ACC112 (cell line): ENCODE results near the gene ALG3.
A peak's percentile ranks its signal among the peaks of the same experiment; 100 is the strongest.
"Not testable (repeated sequence)": the region's sequence is repeated elsewhere in the genome, so short reads cannot be mapped to it uniquely, and the experiment has no call there.

Experiments
- H2AFZ ChIP-seq: fragments of 200-600 bp; sonication (generic); one replicate; pipeline ENCODE4 v1.6.0; 2017; ENCODE audit warnings: antibody characterized with exemption, low read length; ENCODE audit not compliant: unreplicated experiment
- H3K27ac ChIP-seq: fragments of 200-600 bp; sonication (generic); 2 replicates; pipeline ENCODE4 v1.5.1; 2014; ENCODE audit warnings: low read depth, mild to moderate bottlenecking, antibody characterized with exemption, low read length, moderate library complexity
- H3K27me3 ChIP-seq: fragments of 200-600 bp; sonication (generic); 2 replicates; pipeline ENCODE4 v1.6.1; 2014; ENCODE audit warnings: mild to moderate bottlenecking, antibody characterized with exemption, low read length, moderate library complexity, mixed read lengths; ENCODE audit not compliant: insufficient read depth
- H3K36me3 ChIP-seq: fragments of 200-600 bp; sonication (generic); 2 replicates; pipeline ENCODE4 v1.6.1; 2016; ENCODE audit warnings: mild to moderate bottlenecking, antibody characterized with exemption, low read length, moderate library complexity, mixed read lengths; ENCODE audit not compliant: insufficient read depth
- H3K4me1 ChIP-seq: fragments of 200-600 bp; sonication (generic); one replicate; pipeline ENCODE4 v1.6.1; 2016; ENCODE audit warnings: low read length, mixed read lengths; ENCODE audit not compliant: insufficient read depth, unreplicated experiment, control insufficient read depth
- H3K4me3 ChIP-seq: fragments of 200-600 bp; sonication (generic); 2 replicates; pipeline ENCODE4 v1.5.1; 2014; ENCODE audit warnings: mild to moderate bottlenecking, low read depth, low read length
- H3K79me2 ChIP-seq: fragments of 200-600 bp; sonication (generic); one replicate; pipeline ENCODE4 v1.6.0; 2016; ENCODE audit warnings: low read length; ENCODE audit not compliant: control insufficient read depth, unreplicated experiment, insufficient read depth

The ALG3 gene

DNA sequence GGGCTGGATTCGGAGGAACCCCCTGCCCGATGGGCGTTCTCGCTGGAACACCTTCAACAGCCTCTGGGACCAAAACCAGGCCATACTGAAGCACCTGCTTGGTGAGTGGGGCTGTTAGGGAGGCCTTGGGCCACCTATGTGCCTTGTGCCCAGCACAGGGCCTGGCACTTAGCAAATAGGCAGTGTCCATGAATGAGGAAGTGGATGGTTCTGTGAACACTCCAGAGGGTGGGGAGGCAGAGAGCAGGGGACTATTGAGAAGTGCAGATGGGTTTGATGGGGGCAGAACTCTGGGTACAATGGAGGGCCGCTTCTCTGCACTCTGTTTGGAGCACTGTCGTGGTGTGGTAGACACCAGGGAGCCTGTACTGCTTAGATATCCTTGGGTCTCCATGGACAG, 28.6 kb upstream of the ALG3 start:
- peaks cover 56% of the 10 kb centered on the region for H3K27me3 ChIP-seq

DNA sequence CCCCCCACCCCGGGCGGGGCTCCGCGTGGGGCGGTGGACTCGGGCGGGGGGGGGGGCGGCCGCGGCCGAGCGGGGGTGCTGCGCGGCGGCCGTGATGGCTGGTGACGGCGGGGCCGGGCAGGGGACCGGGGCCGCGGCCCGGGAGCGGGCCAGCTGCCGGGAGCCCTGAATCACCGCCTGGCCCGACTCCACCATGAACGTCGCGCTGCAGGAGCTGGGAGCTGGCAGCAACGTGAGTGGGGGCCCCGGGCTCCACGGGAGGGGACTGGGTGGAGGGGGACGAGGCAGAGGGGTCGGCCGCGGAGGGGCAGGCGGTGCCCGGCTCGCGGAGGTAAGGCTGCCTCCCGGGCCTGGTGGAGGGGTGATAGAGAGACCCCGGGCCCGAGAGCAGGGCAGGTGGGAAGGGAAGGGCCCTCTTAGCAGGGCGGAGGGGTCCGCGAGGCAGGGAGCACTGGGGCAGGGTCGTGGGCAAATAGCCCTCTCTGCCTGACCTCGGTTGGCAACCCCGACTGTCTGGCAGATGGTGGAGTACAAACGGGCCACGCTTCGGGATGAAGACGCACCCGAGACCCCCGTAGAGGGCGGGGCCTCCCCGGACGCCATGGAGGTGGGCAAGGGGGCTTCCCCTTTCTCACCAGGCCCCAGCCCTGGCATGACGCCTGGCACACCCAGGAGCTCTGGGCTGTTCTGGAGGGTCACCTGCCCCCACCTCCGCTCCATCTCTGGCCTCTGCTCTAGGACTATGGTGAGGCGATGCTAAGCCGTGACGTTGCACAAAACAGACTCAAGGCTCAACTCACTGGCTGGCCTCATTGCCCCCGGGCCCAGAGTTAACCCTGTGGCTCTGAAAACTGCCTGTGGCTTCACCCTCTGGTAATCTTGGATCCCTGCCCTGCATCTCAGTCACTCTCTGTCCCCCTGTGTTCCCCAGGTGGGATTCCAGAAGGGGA, 27.5 kb upstream of the ALG3 start, which contains the start of gene ECE2:
Gene ECE2 (plus strand): TSS at position 62 of the 950 bp plus-strand sequence. CDS start 132 bp downstream, at position 194.
- H3K4me3 ChIP-seq = peak within 1 kb of the TSS; percentile 12; the same call in 1 of the 2 replicates

More for the DNA sequence above, 28.6 kb upstream of the ALG3 start:
- no peak overlapping the region for H3K27ac ChIP-seq
- H3K4me1 ChIP-seq = no peaks in the 10 kb centered on the region
- H3K36me3 ChIP-seq = no peaks in the 10 kb centered on the region
- no peak overlapping the region for H2AFZ ChIP-seq
- H3K4me3 ChIP-seq = no peak overlapping the region
- H3K79me2 ChIP-seq = no peaks in the 10 kb centered on the region

DNA sequence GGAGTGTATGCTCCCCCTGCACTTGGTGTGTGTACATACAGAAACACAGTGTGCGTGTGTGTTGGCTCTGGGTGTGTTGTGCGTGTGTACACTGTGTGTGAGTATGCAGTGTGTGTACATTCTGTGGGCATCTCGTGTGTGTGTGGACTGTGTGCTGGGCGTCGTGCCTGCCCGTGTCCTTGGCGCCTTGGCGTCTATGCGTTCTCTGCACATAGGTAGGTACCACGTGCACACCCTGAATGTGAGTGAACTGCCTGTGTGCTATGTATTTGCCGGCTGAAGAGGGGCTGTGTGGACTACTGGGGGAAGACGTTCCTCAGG, 26.6 kb upstream of the ALG3 start:
- Histone ChIP-seq H3K27ac (no peak overlapping the region), H3K36me3 (no peaks in the 10 kb centered on the region), H3K27me3 (peaks cover 62% of the 10 kb centered on the region), H3K4me1 (no peaks in the 10 kb centered on the region), H3K79me2 (no peaks in the 10 kb centered on the region), H3K4me3 (no peak overlapping the region), H2AFZ (no peak overlapping the region)

More for the DNA sequence above, 27.5 kb upstream of the ALG3 start, which contains the start of gene ECE2:
- no peak within 1 kb of the TSS for H2AFZ ChIP-seq
- H3K27ac ChIP-seq = no peak within 1 kb of the TSS
- H3K36me3 ChIP-seq = no peaks in the 10 kb centered on the region
- peaks cover 57% of the 10 kb centered on the region for H3K27me3 ChIP-seq
- H3K4me1 ChIP-seq = no peaks in the 10 kb centered on the region
- H3K79me2 ChIP-seq = no peaks in the 10 kb centered on the region

DNA sequence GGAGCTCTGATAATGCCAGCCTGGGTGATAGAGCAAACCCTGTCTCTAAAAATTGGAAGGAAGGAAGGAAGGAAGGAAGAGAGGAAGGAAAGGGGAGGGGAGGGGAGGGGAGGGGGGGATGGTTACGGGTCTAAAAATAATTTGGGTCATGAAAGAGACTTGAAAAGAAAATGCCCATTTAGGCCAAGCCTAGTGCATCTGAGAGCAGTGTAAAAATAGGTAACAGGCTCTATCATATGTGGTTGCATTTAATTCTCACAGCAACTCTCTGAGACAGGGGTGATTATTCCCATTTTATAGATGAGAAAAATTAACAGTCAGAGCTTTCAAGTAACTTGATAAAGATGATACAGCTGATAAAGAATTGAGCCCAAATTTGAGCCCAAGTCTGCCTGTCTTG, 23.5 kb upstream of the ALG3 start:
- H3K27me3 ChIP-seq = peaks cover 45% of the 10 kb centered on the region
- no peak overlapping the region for H3K27ac ChIP-seq
- no peak overlapping the region for H3K4me3 ChIP-seq
- no peaks in the 10 kb centered on the region for H3K4me1 ChIP-seq
- H2AFZ ChIP-seq = no peak overlapping the region
- no peaks in the 10 kb centered on the region for H3K36me3 ChIP-seq
- no peaks in the 10 kb centered on the region for H3K79me2 ChIP-seq

DNA sequence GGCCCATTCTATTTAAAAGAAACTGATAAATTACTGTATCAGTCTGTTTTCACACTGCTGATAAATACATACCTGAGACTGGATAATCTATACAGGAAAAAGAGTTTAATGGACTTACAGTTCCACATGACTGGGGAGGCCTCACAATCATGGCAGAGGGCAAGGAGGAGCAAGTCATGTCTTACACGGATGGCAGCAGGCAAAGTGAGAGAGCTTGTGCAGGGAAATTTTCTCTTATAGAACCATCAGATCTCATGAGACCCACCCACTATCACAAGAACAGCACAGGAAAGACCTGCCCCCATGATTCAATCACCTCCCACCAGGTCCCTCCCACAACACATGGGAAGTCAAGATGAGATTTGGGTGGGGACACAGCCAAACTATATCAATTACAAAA, 18.5 kb upstream of the ALG3 start:
- H3K27ac ChIP-seq, H3K4me3 ChIP-seq, H3K79me2 ChIP-seq, H2AFZ ChIP-seq, H3K4me1 ChIP-seq, H3K36me3 ChIP-seq: not testable (repeated sequence)
- peaks cover 22% of the 10 kb centered on the region for H3K27me3 ChIP-seq

DNA sequence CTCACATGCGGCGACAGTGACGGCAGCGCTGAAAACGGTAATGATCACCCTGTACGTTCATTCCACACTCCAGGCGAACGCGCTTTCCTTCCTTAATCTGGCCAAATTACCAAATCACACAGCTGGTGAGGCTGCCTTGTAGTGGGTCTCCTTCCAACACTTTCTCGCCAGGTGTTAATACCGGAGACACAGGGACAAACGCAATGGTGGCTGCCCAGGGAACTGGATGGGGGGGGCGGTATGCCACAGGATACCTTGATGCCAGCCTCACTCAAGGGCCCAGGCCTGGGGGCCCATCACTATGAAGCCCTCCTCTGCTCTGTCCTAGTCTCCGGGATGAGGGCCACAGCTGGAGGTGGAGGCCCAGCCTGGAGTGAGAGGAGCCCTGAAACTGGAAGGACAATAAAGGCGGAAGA, 14.0 kb upstream of the ALG3 start:
- peaks cover 36% of the 10 kb centered on the region for H3K27me3 ChIP-seq
- H2AFZ ChIP-seq = no peak overlapping the region
- H3K27ac ChIP-seq = no peak overlapping the region
- H3K4me1 ChIP-seq = peaks cover 5% of the 10 kb centered on the region
- H3K4me3 ChIP-seq = peak overlapping the region; percentile 80
- no peaks in the 10 kb centered on the region for H3K79me2 ChIP-seq
- no peaks in the 10 kb centered on the region for H3K36me3 ChIP-seq

DNA sequence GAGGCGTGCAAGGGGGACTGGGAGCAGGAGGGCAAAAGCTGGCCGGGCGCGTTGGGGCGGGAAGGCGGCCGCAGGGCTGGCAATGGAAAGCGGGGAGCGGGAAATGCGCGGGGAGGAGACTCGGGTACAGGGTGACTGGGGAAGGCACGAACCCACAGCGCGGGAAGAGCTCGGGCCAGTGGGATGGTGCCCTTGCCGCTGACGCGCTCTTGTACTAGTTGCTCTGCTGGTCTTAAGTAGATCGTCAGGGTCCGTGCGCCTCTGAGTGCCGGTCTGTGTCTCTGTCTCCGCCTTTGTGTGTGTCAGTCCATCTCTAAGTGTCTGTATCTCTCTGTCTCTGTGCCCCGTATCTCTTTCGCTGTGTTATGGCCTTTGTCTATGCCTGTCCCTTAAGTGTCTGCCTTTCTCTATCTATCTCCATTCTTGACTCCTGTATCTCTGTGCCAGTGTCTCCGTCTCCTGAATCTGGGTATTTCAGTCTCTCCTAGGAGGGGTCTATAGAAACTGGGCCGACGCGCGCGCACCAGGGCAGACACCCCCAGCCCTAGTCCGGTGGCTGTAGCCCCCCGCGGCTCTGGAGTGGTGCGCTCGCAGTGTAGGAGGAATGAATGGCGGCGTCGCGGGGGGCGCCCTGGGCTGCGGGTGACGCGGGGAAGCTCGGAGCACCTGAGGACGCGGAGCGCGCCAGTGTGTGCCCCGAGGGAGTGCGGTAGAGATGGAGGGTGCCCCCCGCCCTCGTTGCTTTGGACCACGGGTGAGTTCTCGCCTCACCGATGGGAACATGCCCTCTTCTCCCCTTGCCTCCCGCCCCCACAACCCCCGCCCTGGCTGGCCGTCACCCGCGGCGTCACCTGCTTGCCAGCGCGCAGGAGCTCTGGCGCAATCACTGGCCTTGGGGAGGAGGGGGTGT, 13.3 kb upstream of the ALG3 start:
- Histone ChIP-seq H3K27me3 (peaks cover 31% of the 10 kb centered on the region), H3K79me2 (no peaks in the 10 kb centered on the region), H3K36me3 (no peaks in the 10 kb centered on the region), H3K4me3 (peak overlapping the region; percentile 80), H3K4me1 (peaks cover 5% of the 10 kb centered on the region), H2AFZ (peak overlapping the region; percentile 42), H3K27ac (no peak overlapping the region)

DNA sequence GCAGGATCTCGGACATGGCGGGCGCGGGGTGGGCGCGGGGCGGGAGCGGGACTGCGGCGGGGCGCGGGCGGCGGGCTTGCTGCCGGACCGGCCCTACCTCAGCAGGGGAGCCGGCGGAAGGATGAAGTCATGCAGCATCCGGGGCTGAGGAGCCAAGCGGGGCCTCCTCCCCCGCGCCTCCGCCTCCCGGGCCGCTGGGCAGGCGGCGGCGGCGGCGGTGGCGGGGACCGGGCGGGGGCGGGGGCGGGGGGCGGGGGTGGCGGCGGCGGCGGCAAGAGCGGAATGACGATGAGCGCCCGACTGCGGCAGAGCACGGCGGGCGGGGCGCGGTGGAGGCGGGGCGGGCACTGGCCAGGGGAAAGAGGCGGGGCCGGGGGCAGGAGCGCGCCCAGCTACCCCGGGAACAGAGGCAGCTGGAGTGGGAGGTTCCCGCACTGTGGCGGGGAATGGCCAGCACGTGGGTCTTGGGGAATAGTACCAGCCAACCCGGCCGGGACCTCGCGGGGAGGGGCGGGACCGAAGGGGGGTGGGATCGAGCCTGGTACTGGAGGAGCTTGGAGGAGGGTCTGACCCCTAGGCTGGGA, 12.6 kb upstream of the ALG3 start, which contains the start of gene CAMK2N2:
Gene CAMK2N2 (minus strand): TSS at position 284 of the 584 bp plus-strand sequence. CDS start 268 bp downstream, at position 16.
- Histone ChIP-seq H3K4me1 (peaks cover 5% of the 10 kb centered on the region), H2AFZ (peak within 1 kb of the TSS; percentile 42), H3K4me3 (peak within 1 kb of the TSS; percentile 80), H3K27me3 (peaks cover 31% of the 10 kb centered on the region), H3K27ac (no peak within 1 kb of the TSS), H3K36me3 (no peaks in the 10 kb centered on the region), H3K79me2 (no peaks in the 10 kb centered on the region)

DNA sequence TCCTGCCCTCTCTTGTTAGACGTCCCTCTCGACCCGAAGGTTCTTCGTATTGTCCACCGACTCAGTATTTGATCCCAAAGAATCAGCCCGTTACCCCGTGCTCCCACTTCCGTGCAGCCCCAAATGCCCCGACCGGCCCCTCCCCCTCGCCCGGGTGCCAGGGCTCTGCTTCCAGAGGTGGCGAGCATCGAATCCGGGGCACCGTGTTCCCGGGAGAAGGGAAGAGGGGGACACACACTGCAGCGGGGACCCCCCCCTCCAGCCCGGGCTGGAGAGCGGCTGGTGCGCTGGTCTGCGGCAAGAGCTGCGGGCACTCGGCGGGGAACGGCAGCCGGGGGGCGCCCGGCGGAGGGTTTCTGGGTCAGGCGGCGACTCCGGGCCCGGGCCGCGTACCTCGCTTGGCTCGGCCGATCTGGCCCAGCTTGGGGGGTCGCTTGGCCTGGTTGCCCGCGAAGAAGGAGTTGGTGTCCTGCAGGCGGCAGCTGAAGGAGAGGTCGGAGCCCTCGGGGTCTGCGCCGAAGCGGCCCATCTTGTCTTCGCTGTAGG, 12.0 kb upstream of the ALG3 start:
- peaks cover 5% of the 10 kb centered on the region for H3K4me1 ChIP-seq
- H3K27me3 ChIP-seq = peaks cover 31% of the 10 kb centered on the region
- no peak overlapping the region for H2AFZ ChIP-seq
- H3K79me2 ChIP-seq = no peaks in the 10 kb centered on the region
- no peaks in the 10 kb centered on the region for H3K36me3 ChIP-seq
- peak overlapping the region; percentile 71 for H3K4me3 ChIP-seq
- H3K27ac ChIP-seq = no peak overlapping the region
